Nephron progenitor cell (in vitro differentiated cells): ENCODE results near the gene BLCAP.

ENCODE experiments used
- DNase-seq: peaks from one replicate; pipeline ENCODE4 v3.0.0; 2021
- H3K27ac Mint-ChIP-seq: 2 replicates; pipeline ENCODE4 v1.8.0; 2021; ENCODE audit warnings: mild to moderate bottlenecking, moderate library complexity, mixed read lengths
- H3K27me3 Mint-ChIP-seq: 2 replicates; pipeline ENCODE4 v1.8.0; 2021; ENCODE audit warnings: mild to moderate bottlenecking, low read depth, mixed read lengths; ENCODE audit not compliant: poor library complexity
- H3K36me3 Mint-ChIP-seq: 2 replicates; pipeline ENCODE4 v1.8.0; 2021; ENCODE audit warnings: low read depth, mixed read lengths
- H3K4me1 Mint-ChIP-seq: 2 replicates; pipeline ENCODE4 v1.8.0; 2021; ENCODE audit warnings: mixed read lengths
- H3K4me3 Mint-ChIP-seq: 2 replicates; pipeline ENCODE4 v1.8.0; 2021; ENCODE audit warnings: mild to moderate bottlenecking, moderate library complexity, mixed read lengths
- H3K9me3 Mint-ChIP-seq: 2 replicates; pipeline ENCODE4 v1.8.0; 2021; ENCODE audit warnings: mild to moderate bottlenecking, moderate library complexity, mixed read lengths
- CTCF ChIP-seq: fragments of 200-600 bp; sonication (generic); IDR thresholded peaks from 2 replicates; pipeline ENCODE4 v1.5.0; 2021; ENCODE audit warnings: antibody characterized with exemption

BLCAP gene

GRCh38 chr20:37529214-37529967 is 1.7 kb upstream of the BLCAP start:
- no peaks in the 10 kb centered on the region for H3K9me3 Mint-ChIP-seq
- DNase-seq, result no peak
- peaks cover 10% of the 10 kb centered on the region for H3K27me3 Mint-ChIP-seq
- H3K27ac Mint-ChIP-seq, result no peak overlapping the region
- peaks cover 42% of the 10 kb centered on the region for H3K4me1 Mint-ChIP-seq
- H3K36me3 Mint-ChIP-seq, result no peaks in the 10 kb centered on the region
- H3K4me3 Mint-ChIP-seq, result peak overlapping the region; percentile 94
- TF ChIP-seq CTCF, result no peak

GRCh38 chr20:37528446-37529213 is 954 bp upstream of the BLCAP start:
- Mint-ChIP-seq H3K4me3 (peak overlapping the region; percentile 94), H3K27ac (no peak overlapping the region), H3K27me3 (peaks cover 8% of the 10 kb centered on the region), H3K9me3 (no peaks in the 10 kb centered on the region), H3K36me3 (peaks cover 1% of the 10 kb centered on the region), H3K4me1 (peaks cover 47% of the 10 kb centered on the region)
- TF ChIP-seq CTCF, result no peak
- DNase-seq, result no peak

- Mint-ChIP-seq H3K27me3 (peaks cover 8% of the 10 kb centered on the region), H3K4me1 (peaks cover 57% of the 10 kb centered on the region), H3K9me3 (peaks cover 4% of the 10 kb centered on the region), H3K4me3 (peak overlapping the region; percentile 94), H3K36me3 (peaks cover 11% of the 10 kb centered on the region), H3K27ac (peak overlapping the region; percentile 17)
- TF ChIP-seq CTCF, result no peak
- no peak for DNase-seq
Observed at GRCh38 chr20:37526839-37527637, 638 bp downstream of the BLCAP start.

- Mint-ChIP-seq H3K4me1 (peaks cover 62% of the 10 kb centered on the region), H3K36me3 (peaks cover 18% of the 10 kb centered on the region), H3K27me3 (peaks cover 8% of the 10 kb centered on the region), H3K27ac (peak overlapping the region; percentile 16), H3K9me3 (peaks cover 10% of the 10 kb centered on the region), H3K4me3 (peak overlapping the region; percentile 94)
- peak; percentile 56 for DNase-seq
- TF ChIP-seq CTCF, result no peak
Observed at GRCh38 chr20:37526238-37526838, 1.3 kb downstream of the BLCAP start.

GRCh38 chr20:37525810-37526209 is 1.9 kb downstream of the BLCAP start:
- Mint-ChIP-seq H3K27me3 (peaks cover 6% of the 10 kb centered on the region), H3K27ac (peak overlapping the region; percentile 16), H3K36me3 (peaks cover 20% of the 10 kb centered on the region), H3K4me3 (peak overlapping the region; percentile 94), H3K9me3 (peaks cover 11% of the 10 kb centered on the region), H3K4me1 (peaks cover 62% of the 10 kb centered on the region)
- DNase-seq, result no peak
- no peak for TF ChIP-seq CTCF
